Esophagus muscularis mucosa (tissue), 4 donors: ENCODE data around the gene SACS. TPM values are rescaled to one million over a fixed set of nuclear protein-coding genes. Genes with fewer than 3 reads are reported as not detected.
A peak's percentile ranks its signal among the peaks of the same experiment; 100 is the strongest.

Experiments used
- DNase-seq: peaks from one replicate; pipeline ENCODE4 v3.0.0-alpha.2; 2017; ENCODE audit errors: extremely low spot score
- H3K27ac ChIP-seq, 4 donors: fragments of 200-600 bp; sonication (generic); replicated peaks in 1 of 4; 1 replicate in 3 of 4; 2 replicates in 1 of 4; pipeline ENCODE4 v1.5.1; 2016 to 2019; ENCODE audit warnings: mild to moderate bottlenecking in 1 of 4
- H3K27me3 ChIP-seq, 4 donors: fragments of 200-600 bp; sonication (generic); one replicate each; pipeline versions ENCODE4 v1.5.1 to v1.6.0; 2016 to 2019
- H3K36me3 ChIP-seq, 4 donors: fragments of 200-600 bp; sonication (generic); one replicate each; pipeline ENCODE4 v1.5.1; 2016 to 2019
- H3K4me1 ChIP-seq, 4 donors: fragments of 200-600 bp; sonication (generic); one replicate each; pipeline ENCODE4 v1.5.1; 2016 to 2019
- H3K4me3 ChIP-seq, 4 donors: fragments of 200-600 bp; sonication (generic); 1 replicate in 2 of 4; 2 replicates in 2 of 4; pipeline ENCODE4 v1.5.1; 2016 to 2019; ENCODE audit warnings: mild to moderate bottlenecking in 4 of 4, moderate library complexity in 1 of 4
- H3K9me3 ChIP-seq, 4 donors: fragments of 200-600 bp; sonication (generic); 1 replicate in 3 of 4; 2 replicates in 1 of 4; pipeline ENCODE4 v1.5.1; 2016 to 2019
- CTCF ChIP-seq, 3 experiments: fragments of 200-600 bp in 2 of 3; fragments of 450-650 bp in 1 of 3; sonication (generic) in 2 of 3; IDR thresholded peaks; one replicate each; pipeline ENCODE4 v1.5.1; 2017 to 2019; ENCODE audit warnings: antibody characterized with exemption in 3 of 3, mild to moderate bottlenecking in 2 of 3, moderate library complexity in 1 of 3
- EP300 ChIP-seq: sonication (generic); formaldehyde crosslinking; IDR thresholded peaks from one replicate; pipeline ENCODE4 v1.6.1; 2017; ENCODE audit warnings: antibody characterized with exemption
- POLR2A ChIP-seq: fragments of 450-650 bp; IDR thresholded peaks from one replicate; pipeline ENCODE4 v1.6.1; 2017; ENCODE audit warnings: antibody characterized with exemption, moderate library complexity, mild to moderate bottlenecking, low read depth
- POLR2AphosphoS5 ChIP-seq, 2 donors: sonication (generic); formaldehyde crosslinking; IDR thresholded peaks; one replicate each; pipeline ENCODE4 v1.6.1; 2017; ENCODE audit warnings: antibody characterized with exemption in 2 of 2
- WGBS: methylation state at CpG from one replicate; pipeline ENCODE4 v1.1.5; 2018; 5-methylcytosine and 5-hydroxymethylcytosine counted together
- intact Hi-C: fragments of 100-400 bp; cut with DNase I; formaldehyde crosslinking; loops from one replicate; pipeline ENCODE4 v1.15.1; 2023
- total RNA-seq, 4 donors: library from RNA; depleted of rRNA; stranded (reverse); fragments of >200 nt; gene quantifications; one replicate each; pipeline versions ENCODE4 v1.1.0 to v1.2.1, GENCODE V29; 2016

SACS gene
- total RNA-seq, 4 donors from 2014 or later, result 45.1 to 70.1 (median 65.3) TPM

GRCh38 chr13:23383151-23383550, 50.4 kb downstream of the SACS start:
- Histone ChIP-seq H3K27me3 (no peaks in the 10 kb centered on the region), H3K27ac (no peak overlapping the region), H3K4me1 (peaks cover 10 to 41% (median 32%) of the 10 kb centered on the region in 4 donors), H3K4me3 (no peak overlapping the region), H3K36me3 (no peaks in the 10 kb centered on the region), H3K9me3 (no peaks in the 10 kb centered on the region)
- intact Hi-C loops, result no loop called here
- DNase-seq, result no peak
- no peak for TF ChIP-seq CTCF (IDR thresholded peaks at IDR 0.05)
- no peak for TF ChIP-seq POLR2A
- TF ChIP-seq EP300, result no peak
- no peak for TF ChIP-seq POLR2AphosphoS5 (IDR thresholded peaks at IDR 0.05)
- 91% methylated on average over 6 of the region's 6 CpGs for WGBS

GRCh38 chr13:23381866-23382265, 51.6 kb downstream of the SACS start:
- Histone ChIP-seq H3K27me3 (no peaks in the 10 kb centered on the region), H3K36me3 (no peaks in the 10 kb centered on the region), H3K9me3 (no peaks in the 10 kb centered on the region), H3K4me3 (no peak overlapping the region), H3K27ac (peak overlapping the region in 3 of 4 donors; percentile 8 to 45 (median 37)), H3K4me1 (peaks cover 21 to 54% (median 44%) of the 10 kb centered on the region in 4 donors)
- 17% methylated on average over 6 of the region's 6 CpGs for WGBS
- intact Hi-C loops, result no loop called here
- TF ChIP-seq POLR2AphosphoS5 (IDR thresholded peaks at IDR 0.05) (no peak), POLR2A (no peak), CTCF (IDR thresholded peaks at IDR 0.05) (no peak), EP300 (no peak)
- DNase-seq, result no peak

GRCh38 chr13:23380534-23380933, 53.0 kb downstream of the SACS start:
- Histone ChIP-seq H3K27me3 (no peaks in the 10 kb centered on the region), H3K4me3 (no peak overlapping the region), H3K9me3 (no peaks in the 10 kb centered on the region), H3K36me3 (no peaks in the 10 kb centered on the region), H3K4me1 (peaks cover 28 to 62% (median 53%) of the 10 kb centered on the region in 4 donors), H3K27ac (no peak overlapping the region)
- no peak for DNase-seq
- intact Hi-C loops, result no loop called here
- WGBS, result 76% methylated on average over 5 of the region's 5 CpGs
- TF ChIP-seq POLR2AphosphoS5 (IDR thresholded peaks at IDR 0.05) (no peak), EP300 (no peak), CTCF (IDR thresholded peaks at IDR 0.05) (no peak), POLR2A (no peak)

DNA sequence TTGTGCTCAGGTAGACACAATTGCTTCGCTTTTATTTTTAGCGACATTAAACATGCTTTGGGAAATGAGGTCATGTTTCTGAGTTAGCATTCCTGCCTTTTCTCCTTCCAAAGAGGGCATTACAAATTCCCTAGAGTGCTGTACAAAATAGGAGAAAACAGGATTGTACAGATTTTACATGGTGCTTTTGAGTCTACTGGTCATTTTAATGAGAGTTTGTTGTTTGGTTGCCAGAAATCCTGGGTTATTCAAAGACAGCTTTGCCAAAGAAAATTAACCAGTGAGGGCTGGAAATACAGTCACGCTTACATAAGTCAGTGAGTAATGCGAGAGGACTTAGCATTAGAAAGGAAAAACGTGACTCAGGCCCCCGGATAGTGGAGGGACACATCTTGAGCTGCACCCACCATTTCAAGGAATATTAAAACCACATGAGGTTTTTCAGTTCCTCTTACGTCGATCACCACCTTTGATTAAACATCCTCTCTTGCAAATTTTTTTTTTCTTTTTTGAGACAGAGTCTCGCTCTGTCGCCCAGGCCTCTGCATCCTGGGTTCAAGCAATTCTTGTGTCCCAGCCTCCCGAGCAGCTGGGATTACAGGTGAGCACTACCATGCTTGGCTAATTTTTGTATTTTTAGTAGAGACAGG, 55.4 kb downstream of the SACS start:
- 19% methylated on average over 11 of the region's 11 CpGs for WGBS
- Histone ChIP-seq H3K27ac (peak overlapping the region; percentile 94 to 96 (median 96)), H3K27me3 (no peaks in the 10 kb centered on the region), H3K36me3 (no peaks in the 10 kb centered on the region), H3K4me1 (peaks cover 35 to 80% (median 69%) of the 10 kb centered on the region in 4 donors), H3K4me3 (no peak overlapping the region), H3K9me3 (no peaks in the 10 kb centered on the region)
- no peak for DNase-seq
- intact Hi-C loops, result loop anchor here (5.0 kb wide), 1 partner anchor 49 kb away; no protein-coding TSS in a partner anchor
- no peak for TF ChIP-seq CTCF (IDR thresholded peaks at IDR 0.05)
- TF ChIP-seq POLR2AphosphoS5 (IDR thresholded peaks at IDR 0.05), result peak; percentile 38 to 68

DNA sequence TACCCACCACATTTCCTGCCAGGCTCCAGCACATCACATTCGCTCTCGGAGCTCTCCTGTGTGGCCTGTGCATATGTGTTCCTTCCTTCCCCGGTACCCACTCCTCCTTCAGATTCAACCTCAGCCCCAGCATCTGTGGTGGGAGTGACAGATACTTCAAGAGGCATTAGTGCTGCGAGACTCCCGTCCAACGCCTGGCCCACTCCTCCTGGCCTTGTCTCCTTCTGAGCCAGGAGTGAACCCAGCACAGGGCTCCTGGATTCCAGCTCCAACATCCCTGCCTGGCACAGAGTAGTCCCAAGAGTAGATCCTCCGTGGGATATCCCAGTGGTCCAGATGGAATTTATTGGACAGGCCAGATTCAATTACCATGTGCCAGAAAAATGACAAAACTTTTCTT, 55.9 kb downstream of the SACS start:
- H3K36me3 ChIP-seq, result no peaks in the 10 kb centered on the region
- H3K27me3 ChIP-seq, result no peaks in the 10 kb centered on the region
- WGBS, result 48% methylated on average over 7 of the region's 7 CpGs
- TF ChIP-seq EP300, result no peak
- TF ChIP-seq POLR2AphosphoS5 (IDR thresholded peaks at IDR 0.05), result no peak
- no peak for TF ChIP-seq POLR2A
- no peak for TF ChIP-seq CTCF (IDR thresholded peaks at IDR 0.05)
- H3K27ac ChIP-seq, result peak overlapping the region; percentile 94 to 96 (median 96)
- H3K9me3 ChIP-seq, result no peaks in the 10 kb centered on the region
- peaks cover 38 to 86% (median 74%) of the 10 kb centered on the region in 4 donors for H3K4me1 ChIP-seq
- DNase-seq, result no peak
- intact Hi-C loops, result loop anchor here (5.0 kb wide), 1 partner anchor 50 kb away; no protein-coding TSS in a partner anchor
- no peak overlapping the region for H3K4me3 ChIP-seq
